HepG2 (cell line): ENCODE results near the gene RNF38. TPM values are rescaled to one million over a fixed set of nuclear protein-coding genes. Genes with fewer than 3 reads are reported as not detected.

ENCODE experiments used
- ATAC-seq: fragments of 200-7000 bp; cut with Tn5 transposase; 3 replicates; pipeline ENCODE4 v1.9.1; 2020; ENCODE audit warnings: mild to moderate bottlenecking, moderate library complexity
- BruUV-seq: library from RNA; stranded (reverse); fragments of 400-500 nt; replicated peaks from 2 replicates; lab custom pipeline; 2021; lab: Mats Ljungman, UMichigan
- CTCF ChIA-PET: fragments of 300-600 bp; formaldehyde crosslinking; extraction: SDS; loops from one replicate; lab custom pipeline; 2021; ENCODE audit warnings: low total read pairs, inconsistent platforms, low intra/inter-chr PET ratio; lab: Yijun Ruan, JAX
- POLR2A ChIA-PET: fragments of 350-600 bp; sonication (Branson Sonifier 250); formaldehyde crosslinking; loops from one replicate; lab custom pipeline; 2020; ENCODE audit warnings: antibody characterized with exemption, inconsistent platforms; lab: Yijun Ruan, JAX
- DNase-seq: peaks from one replicate; pipeline ENCODE4 v3.0.0-alpha.2; 2015; ENCODE audit warnings: low spot score
- FAIRE-seq: peaks from 3 replicates; lab custom pipeline; 2011; peaks lifted over from hg19 to GRCh38; lab: Jason Lieb, UNC
- H2AFZ ChIP-seq: one replicate; pipeline ENCODE4 v1.6.1; 2011; ENCODE audit warnings: low read length, inconsistent platforms
- H3K27ac ChIP-seq: fragments of 300-600 bp; 3 replicates; pipeline ENCODE4 v1.8.0; 2011; ENCODE audit warnings: mixed run types, mild to moderate bottlenecking, mixed read lengths, low read length, inconsistent platforms; ENCODE audit not compliant: insufficient read depth; ENCODE audit errors: extremely low read length
- H3K27me3 ChIP-seq, 2 experiments: fragments of 200-600 bp in 1 of 2; 2 replicates in 1 of 2; 3 replicates in 1 of 2; pipeline versions ENCODE4 v1.6.0 to v1.8.0; 2011; ENCODE audit warnings: low read length in 2 of 2, mild to moderate bottlenecking in 2 of 2, moderate library complexity in 2 of 2, inconsistent platforms in 1 of 2; ENCODE audit not compliant: insufficient read depth in 2 of 2, control insufficient read depth in 1 of 2
- H3K36me3 ChIP-seq, 2 experiments: fragments of 200-600 bp in 1 of 2; replicated peaks in 1 of 2; 2 replicates in 1 of 2; 3 replicates in 1 of 2; pipeline versions ENCODE4 v1.5.1 to v1.8.0; 2011; ENCODE audit warnings: low read length in 2 of 2, inconsistent platforms in 1 of 2; ENCODE audit not compliant: insufficient read depth in 2 of 2, control insufficient read depth in 1 of 2
- H3K4me1 ChIP-seq: 2 replicates; pipeline ENCODE4 v1.5.1; 2012; ENCODE audit warnings: low read length, inconsistent platforms; ENCODE audit not compliant: insufficient read depth
- H3K4me2 ChIP-seq: 2 replicates; pipeline ENCODE4 v1.6.0; 2011; ENCODE audit warnings: low read depth, low read length, inconsistent platforms
- H3K4me3 ChIP-seq, 3 experiments: fragments of 200-600 bp in 1 of 3; sonication (generic), shearing (Covaris generic) in 1 of 3; replicated peaks in 1 of 3; 2 replicates each; pipeline ENCODE4 v1.5.1; 2011 to 2016; ENCODE audit warnings: low read length in 3 of 3, inconsistent platforms in 2 of 3, low read depth in 2 of 3, mild to moderate bottlenecking in 2 of 3, control low read depth in 1 of 3, mixed read lengths in 1 of 3; ENCODE audit not compliant: insufficient read depth in 1 of 3
- H3K79me2 ChIP-seq: one replicate; pipeline ENCODE4 v1.6.1; 2011; ENCODE audit warnings: low read length, inconsistent platforms; ENCODE audit not compliant: insufficient read depth
- H3K9ac ChIP-seq: 2 replicates; pipeline ENCODE4 v1.6.0; 2011; ENCODE audit warnings: mild to moderate bottlenecking, low read depth, low read length, inconsistent platforms; ENCODE audit not compliant: insufficient read depth
- H3K9me3 ChIP-seq: 2 replicates; pipeline ENCODE4 v1.5.1; 2012; ENCODE audit warnings: mild to moderate bottlenecking, low read length
- H4K20me1 ChIP-seq: 2 replicates; pipeline ENCODE4 v1.6.0; 2011; ENCODE audit warnings: inconsistent platforms, mild to moderate bottlenecking, low read length, moderate library complexity; ENCODE audit not compliant: insufficient read depth
- AGO2 ChIP-seq: fragments of 200-400 bp; formaldehyde crosslinking; optimal IDR thresholded peaks from 2 replicates; pipeline ENCODE3; 2017; ENCODE audit warnings: mild to moderate bottlenecking, low read depth, low read length, moderate library complexity
- CAMTA2 ChIP-seq: sonication (generic); formaldehyde crosslinking; IDR thresholded peaks from 2 replicates; pipeline ENCODE4 v1.4.0; 2020; ENCODE audit warnings: mild to moderate bottlenecking, missing genetic modification reagents, borderline replicate concordance
- KMT2A ChIP-seq: sonication (generic); formaldehyde crosslinking; IDR thresholded peaks from 2 replicates; pipeline ENCODE4 v1.4.0; 2020; ENCODE audit warnings: missing genetic modification reagents
- PCBP2 ChIP-seq: fragments of 200-400 bp; formaldehyde crosslinking; optimal IDR thresholded peaks from 2 replicates; pipeline ENCODE3; 2018; ENCODE audit warnings: low read length, low read depth; ENCODE audit not compliant: poor library complexity, severe bottlenecking
- PPARG ChIP-seq: conservative IDR thresholded peaks from 2 replicates; pipeline ENCODE4 v1.6.1; 2016; ENCODE audit warnings: missing biosample characterization, missing genetic modification reagents
- SNRNP70 ChIP-seq: fragments of 200-400 bp; formaldehyde crosslinking; IDR thresholded peaks from 2 replicates; pipeline ENCODE4 v1.6.1; 2017; ENCODE audit warnings: mild to moderate bottlenecking, low read depth, low read length, moderate library complexity
- TEAD2 ChIP-seq: sonication (generic); formaldehyde crosslinking; IDR thresholded peaks from 2 replicates; pipeline ENCODE4 v1.9.0; 2021; ENCODE audit warnings: missing genetic modification reagents
- ZNF44 ChIP-seq: sonication (generic); formaldehyde crosslinking; IDR thresholded peaks from 2 replicates; pipeline ENCODE4 v1.5.1; 2020; ENCODE audit warnings: mild to moderate bottlenecking, missing genetic modification reagents
- WGBS: methylation state at CpG from one replicate; pipeline ENCODE4 v1.1.6; 2017; ENCODE audit warnings: low lambda C conversion rate; 5-methylcytosine and 5-hydroxymethylcytosine counted together
- in situ Hi-C: cut with HindIII; loops from 2 replicates; pipeline ENCODE4 v1.10.0; 2017; ENCODE audit warnings: low pct_unique_long_range_greater_than_20kb; ENCODE audit not compliant: extremely low pct_ligation_motif_present
- intact Hi-C: fragments of 100-400 bp; cut with micrococcal nuclease; formaldehyde crosslinking; loops from one replicate; pipeline ENCODE4 v1.10.0; 2022; ENCODE audit not compliant: unreplicated experiment
- polyA plus RNA-seq, 8 experiments: library from polyadenylated mRNA; depleted of rRNA in 3 of 8; stranded (reverse) in 7 of 8; unstranded in 1 of 8; fragments of >200 nt; fragmentation: Illumina TruSeq in 4 of 8; extraction: Trizol in 4 of 8; gene quantifications; 2 replicates each; pipeline versions ENCODE4 v1.2.1 to v1.2.3, GENCODE V29; 2011 to 2016; ENCODE audit warnings: low read depth in 4 of 8, missing spikeins in 1 of 8, mixed read lengths in 1 of 8; ENCODE audit not compliant: insufficient read depth in 1 of 8
- total RNA-seq, 5 experiments: library from RNA; depleted of rRNA; stranded (reverse); fragments of >200 nt; fragmentation: Illumina TruSeq; extraction: Trizol; gene quantifications; 2 replicates each; pipeline ENCODE4 v1.2.3, GENCODE V29; 2016; ENCODE audit warnings: low read depth in 1 of 5
- TF ChIP-seq, protein P1 (sequence below): sonication (generic); formaldehyde crosslinking; IDR thresholded peaks from 2 replicates; pipeline ENCODE4 v1.4.0; 2020; ENCODE audit warnings: mild to moderate bottlenecking, low read depth, missing genetic modification reagents
- TF ChIP-seq, protein P2 (sequence below): sonication (generic); formaldehyde crosslinking; IDR thresholded peaks from 2 replicates; pipeline ENCODE4 v1.5.1; 2020; ENCODE audit warnings: missing genetic modification reagents, mild to moderate bottlenecking, borderline replicate concordance
- TF ChIP-seq, protein P3 (sequence below): sonication (generic); formaldehyde crosslinking; IDR thresholded peaks from 2 replicates; pipeline ENCODE4 v1.5.0; 2020; ENCODE audit warnings: mild to moderate bottlenecking, missing genetic modification reagents, borderline replicate concordance
- TF ChIP-seq, protein P4 (sequence below): sonication (generic); formaldehyde crosslinking; conservative IDR thresholded peaks from 2 replicates; pipeline ENCODE4 v1.4.0; 2020; ENCODE audit warnings: missing genetic modification reagents

RNF38 gene
- total and polyA plus RNA-seq, 2 of the 13 experiments (the other 11 are each of a cell fraction or from before 2014, with no cell fraction given), result 9.1 to 32.1 TPM

DNA sequence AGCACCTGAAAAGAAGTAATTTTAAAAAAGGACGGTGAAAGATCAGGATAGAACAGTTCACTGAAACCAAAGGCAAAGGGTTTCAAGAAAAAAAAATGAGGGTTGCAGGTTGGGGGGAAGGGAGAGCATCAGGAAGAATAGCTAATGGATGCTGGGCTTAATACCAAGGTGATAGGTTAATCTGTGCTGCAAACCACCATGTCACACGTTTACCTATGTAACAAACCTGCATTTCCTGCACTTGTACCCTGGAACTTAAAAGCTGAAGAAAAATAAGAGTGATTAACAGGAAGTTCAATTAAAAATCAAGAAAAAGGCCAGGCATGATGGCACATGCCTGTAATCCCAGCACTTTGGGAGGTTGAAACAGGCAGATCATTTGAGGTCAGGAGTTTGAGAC lies 44.1 kb upstream of the RNF38 start:
- CTCF ChIA-PET, result no interaction called here
- no TSS peak for BruUV-seq
- POLR2A ChIA-PET, result no interaction called here
- Histone ChIP-seq H3K4me1 (peaks cover 14% of the 10 kb centered on the region), H3K79me2 (peaks cover 9% of the 10 kb centered on the region), H3K36me3 (no peaks in the 10 kb centered on the region; a peak in 1 of 5 replicates), H3K4me2 (no peak overlapping the region), H3K27me3 (no peaks in the 10 kb centered on the region), H3K9me3 (no peaks in the 10 kb centered on the region), H2AFZ (no peak overlapping the region), H3K9ac (no peak overlapping the region), H3K27ac (no peak overlapping the region), H3K4me3 (no peak overlapping the region), H4K20me1 (no peaks in the 10 kb centered on the region)
- DNase-seq (no peak), ATAC-seq (no peak), FAIRE-seq (no peak)
- in situ Hi-C loops, result no loop called here
- WGBS, result 93% methylated on average over 2 of the region's 2 CpGs
- intact Hi-C loops, result no loop called here
- TF ChIP-seq, protein P1, sequence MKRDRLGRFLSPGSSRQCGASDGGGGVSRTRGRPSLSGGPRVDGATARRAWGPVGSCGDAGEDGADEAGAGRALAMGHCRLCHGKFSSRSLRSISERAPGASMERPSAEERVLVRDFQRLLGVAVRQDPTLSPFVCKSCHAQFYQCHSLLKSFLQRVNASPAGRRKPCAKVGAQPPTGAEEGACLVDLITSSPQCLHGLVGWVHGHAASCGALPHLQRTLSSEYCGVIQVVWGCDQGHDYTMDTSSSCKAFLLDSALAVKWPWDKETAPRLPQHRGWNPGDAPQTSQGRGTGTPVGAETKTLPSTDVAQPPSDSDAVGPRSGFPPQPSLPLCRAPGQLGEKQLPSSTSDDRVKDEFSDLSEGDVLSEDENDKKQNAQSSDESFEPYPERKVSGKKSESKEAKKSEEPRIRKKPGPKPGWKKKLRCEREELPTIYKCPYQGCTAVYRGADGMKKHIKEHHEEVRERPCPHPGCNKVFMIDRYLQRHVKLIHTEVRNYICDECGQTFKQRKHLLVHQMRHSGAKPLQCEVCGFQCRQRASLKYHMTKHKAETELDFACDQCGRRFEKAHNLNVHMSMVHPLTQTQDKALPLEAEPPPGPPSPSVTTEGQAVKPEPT (CRISPR knock-in tag), result no peak
- no peak for TF ChIP-seq AGO2
- TF ChIP-seq, protein P2, sequence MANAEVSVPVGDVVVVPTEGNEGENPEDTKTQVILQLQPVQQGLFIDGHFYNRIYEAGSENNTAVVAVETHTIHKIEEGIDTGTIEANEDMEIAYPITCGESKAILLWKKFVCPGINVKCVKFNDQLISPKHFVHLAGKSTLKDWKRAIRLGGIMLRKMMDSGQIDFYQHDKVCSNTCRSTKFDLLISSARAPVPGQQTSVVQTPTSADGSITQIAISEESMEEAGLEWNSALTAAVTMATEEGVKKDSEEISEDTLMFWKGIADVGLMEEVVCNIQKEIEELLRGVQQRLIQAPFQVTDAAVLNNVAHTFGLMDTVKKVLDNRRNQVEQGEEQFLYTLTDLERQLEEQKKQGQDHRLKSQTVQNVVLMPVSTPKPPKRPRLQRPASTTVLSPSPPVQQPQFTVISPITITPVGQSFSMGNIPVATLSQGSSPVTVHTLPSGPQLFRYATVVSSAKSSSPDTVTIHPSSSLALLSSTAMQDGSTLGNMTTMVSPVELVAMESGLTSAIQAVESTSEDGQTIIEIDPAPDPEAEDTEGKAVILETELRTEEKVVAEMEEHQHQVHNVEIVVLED, result no peak
- no peak for TF ChIP-seq ZNF44 (CRISPR knock-in tag)
- no peak for TF ChIP-seq TEAD2
- no peak for TF ChIP-seq KMT2A (CRISPR knock-in tag)
- no peak for TF ChIP-seq CAMTA2 (CRISPR knock-in tag)
- TF ChIP-seq, protein P3, sequence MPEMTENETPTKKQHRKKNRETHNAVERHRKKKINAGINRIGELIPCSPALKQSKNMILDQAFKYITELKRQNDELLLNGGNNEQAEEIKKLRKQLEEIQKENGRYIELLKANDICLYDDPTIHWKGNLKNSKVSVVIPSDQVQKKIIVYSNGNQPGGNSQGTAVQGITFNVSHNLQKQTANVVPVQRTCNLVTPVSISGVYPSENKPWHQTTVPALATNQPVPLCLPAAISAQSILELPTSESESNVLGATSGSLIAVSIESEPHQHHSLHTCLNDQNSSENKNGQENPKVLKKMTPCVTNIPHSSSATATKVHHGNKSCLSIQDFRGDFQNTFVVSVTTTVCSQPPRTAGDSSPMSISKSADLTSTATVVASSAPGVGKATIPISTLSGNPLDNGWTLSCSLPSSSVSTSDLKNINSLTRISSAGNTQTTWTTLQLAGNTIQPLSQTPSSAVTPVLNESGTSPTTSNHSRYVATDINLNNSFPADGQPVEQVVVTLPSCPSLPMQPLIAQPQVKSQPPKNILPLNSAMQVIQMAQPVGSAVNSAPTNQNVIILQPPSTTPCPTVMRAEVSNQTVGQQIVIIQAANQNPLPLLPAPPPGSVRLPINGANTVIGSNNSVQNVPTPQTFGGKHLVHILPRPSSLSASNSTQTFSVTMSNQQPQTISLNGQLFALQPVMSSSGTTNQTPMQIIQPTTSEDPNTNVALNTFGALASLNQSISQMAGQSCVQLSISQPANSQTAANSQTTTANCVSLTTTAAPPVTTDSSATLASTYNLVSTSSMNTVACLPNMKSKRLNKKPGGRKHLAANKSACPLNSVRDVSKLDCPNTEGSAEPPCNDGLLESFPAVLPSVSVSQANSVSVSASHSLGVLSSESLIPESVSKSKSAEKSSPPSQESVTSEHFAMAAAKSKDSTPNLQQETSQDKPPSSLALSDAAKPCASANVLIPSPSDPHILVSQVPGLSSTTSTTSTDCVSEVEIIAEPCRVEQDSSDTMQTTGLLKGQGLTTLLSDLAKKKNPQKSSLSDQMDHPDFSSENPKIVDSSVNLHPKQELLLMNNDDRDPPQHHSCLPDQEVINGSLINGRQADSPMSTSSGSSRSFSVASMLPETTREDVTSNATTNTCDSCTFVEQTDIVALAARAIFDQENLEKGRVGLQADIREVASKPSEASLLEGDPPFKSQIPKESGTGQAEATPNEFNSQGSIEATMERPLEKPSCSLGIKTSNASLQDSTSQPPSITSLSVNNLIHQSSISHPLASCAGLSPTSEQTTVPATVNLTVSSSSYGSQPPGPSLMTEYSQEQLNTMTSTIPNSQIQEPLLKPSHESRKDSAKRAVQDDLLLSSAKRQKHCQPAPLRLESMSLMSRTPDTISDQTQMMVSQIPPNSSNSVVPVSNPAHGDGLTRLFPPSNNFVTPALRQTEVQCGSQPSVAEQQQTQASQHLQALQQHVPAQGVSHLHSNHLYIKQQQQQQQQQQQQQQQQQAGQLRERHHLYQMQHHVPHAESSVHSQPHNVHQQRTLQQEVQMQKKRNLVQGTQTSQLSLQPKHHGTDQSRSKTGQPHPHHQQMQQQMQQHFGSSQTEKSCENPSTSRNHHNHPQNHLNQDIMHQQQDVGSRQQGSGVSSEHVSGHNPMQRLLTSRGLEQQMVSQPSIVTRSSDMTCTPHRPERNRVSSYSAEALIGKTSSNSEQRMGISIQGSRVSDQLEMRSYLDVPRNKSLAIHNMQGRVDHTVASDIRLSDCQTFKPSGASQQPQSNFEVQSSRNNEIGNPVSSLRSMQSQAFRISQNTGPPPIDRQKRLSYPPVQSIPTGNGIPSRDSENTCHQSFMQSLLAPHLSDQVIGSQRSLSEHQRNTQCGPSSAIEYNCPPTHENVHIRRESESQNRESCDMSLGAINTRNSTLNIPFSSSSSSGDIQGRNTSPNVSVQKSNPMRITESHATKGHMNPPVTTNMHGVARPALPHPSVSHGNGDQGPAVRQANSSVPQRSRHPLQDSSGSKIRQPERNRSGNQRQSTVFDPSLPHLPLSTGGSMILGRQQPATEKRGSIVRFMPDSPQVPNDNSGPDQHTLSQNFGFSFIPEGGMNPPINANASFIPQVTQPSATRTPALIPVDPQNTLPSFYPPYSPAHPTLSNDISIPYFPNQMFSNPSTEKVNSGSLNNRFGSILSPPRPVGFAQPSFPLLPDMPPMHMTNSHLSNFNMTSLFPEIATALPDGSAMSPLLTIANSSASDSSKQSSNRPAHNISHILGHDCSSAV (CRISPR knock-in tag), result no peak
- no peak for TF ChIP-seq SNRNP70
- no peak for TF ChIP-seq PPARG (CRISPR knock-in tag)
- TF ChIP-seq, protein P4, sequence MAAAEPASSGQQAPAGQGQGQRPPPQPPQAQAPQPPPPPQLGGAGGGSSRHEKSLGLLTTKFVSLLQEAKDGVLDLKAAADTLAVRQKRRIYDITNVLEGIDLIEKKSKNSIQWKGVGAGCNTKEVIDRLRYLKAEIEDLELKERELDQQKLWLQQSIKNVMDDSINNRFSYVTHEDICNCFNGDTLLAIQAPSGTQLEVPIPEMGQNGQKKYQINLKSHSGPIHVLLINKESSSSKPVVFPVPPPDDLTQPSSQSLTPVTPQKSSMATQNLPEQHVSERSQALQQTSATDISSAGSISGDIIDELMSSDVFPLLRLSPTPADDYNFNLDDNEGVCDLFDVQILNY, result no peak
- TF ChIP-seq PCBP2, result no peak
